ENCODE measurements around the gene GRAMD1B.
A peak's percentile ranks its signal among the peaks of the same experiment; 100 is the strongest.

The GRAMD1B gene

GRCh38 chr11:123478352-123478987, 48.4 kb downstream of the GRAMD1B start:
- peak; percentile 11 for DNase-seq

- DNase-seq, result no peak
These were observed 49.2 kb downstream of the GRAMD1B start for GRCh38 chr11:123479048-123479837.

GRCh38 chr11:123480290-123480815, 50.3 kb downstream of the GRAMD1B start:
- no peak for DNase-seq

DNA sequence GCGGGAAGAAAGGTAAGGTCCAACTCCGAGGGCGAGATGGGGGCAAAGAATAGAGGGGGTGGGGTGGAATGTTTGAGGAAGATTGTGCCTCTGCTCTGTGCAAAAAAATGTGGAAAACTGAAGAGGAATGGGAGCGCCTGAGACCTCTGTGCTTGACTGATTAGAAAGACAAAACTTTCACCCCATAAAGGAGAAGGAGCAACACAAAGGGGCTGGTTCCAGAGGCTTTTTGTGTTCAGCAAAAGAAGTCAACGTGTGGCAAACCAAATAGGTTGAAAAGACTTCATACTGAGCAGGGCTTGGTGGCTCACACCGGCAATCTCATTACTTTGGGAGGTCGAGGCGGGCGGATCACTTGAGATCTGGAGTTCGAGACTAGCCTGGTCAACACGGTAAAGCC, 50.8 kb downstream of the GRAMD1B start:
- no peak for DNase-seq

DNA sequence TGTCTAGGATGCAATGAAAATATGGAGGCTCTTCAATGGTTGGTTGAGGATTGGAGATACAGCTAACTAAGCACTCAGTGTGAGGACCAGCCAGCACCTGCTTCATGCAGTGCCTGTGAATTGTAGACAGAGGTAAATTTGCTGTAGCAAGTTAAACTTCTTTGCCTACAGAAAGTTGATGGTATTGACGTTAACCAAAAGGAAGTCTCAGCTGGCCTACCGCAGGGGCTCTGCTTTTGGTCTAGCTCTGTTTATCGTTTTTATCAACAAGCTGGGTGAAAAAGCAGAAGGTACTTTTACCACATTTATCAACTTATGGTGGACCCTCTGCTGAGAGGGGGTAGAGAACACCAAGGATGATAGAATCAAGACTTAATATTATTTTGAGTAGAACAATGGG, 51.6 kb downstream of the GRAMD1B start:
- DNase-seq, result no peak

DNA sequence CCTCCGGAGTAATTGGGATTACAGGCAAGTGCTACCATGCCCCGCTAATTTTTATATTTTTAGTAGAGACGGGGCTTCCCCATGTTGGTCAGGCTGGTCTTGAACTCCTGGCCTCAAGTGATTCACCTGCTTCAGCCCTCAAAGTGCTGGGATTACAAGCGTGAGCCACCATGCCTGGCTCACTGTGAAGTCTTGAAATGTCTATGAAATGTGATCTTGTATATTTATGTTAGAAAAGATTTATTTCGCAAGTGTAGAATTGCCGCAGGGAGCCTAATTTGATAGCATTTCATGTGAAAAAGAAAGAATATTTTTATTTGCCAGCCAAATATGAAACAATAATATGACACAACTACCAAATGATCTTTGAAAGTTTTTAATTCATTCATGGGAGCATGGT, 52.1 kb downstream of the GRAMD1B start:
- no peak for DNase-seq

DNA sequence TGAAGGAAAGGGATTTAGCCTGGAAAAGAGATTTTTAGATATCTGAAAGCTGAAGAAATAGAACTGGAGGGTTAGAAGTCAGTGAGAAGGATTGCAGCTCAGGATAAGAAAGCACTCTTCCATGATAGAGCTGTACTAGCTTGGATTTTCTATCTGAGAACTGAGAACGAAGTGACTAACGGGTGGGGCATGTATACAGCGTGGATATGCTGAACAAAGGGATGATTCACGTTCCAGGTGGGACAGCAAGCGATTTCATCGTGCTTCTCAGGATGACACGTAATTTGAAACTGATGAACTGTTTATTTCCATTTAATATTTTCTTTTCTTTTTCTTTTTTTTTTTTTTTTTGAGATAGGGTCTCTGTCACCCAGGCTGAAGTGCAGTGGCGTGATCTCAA, 53.0 kb downstream of the GRAMD1B start:
- no peak for DNase-seq

DNA sequence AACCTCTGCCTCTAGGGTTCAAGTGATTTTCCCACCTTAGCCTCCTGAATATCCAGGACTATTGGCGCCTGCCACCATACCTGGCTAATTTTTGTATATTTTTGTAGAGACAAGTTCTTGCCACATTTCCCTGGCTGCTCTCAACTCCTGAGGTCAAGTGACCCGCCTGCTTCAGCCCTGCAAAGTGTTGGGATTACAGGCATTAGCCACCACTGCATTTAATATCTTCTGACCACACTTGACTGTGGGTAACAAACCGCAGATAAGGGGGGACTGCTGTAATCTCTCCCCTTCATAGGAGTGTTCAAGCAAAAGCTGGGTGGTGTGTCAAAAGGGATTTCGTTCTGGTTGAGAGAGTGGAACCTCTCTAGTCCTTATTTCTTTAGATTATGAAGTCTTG, 53.4 kb downstream of the GRAMD1B start:
- DNase-seq, result no peak

DNA sequence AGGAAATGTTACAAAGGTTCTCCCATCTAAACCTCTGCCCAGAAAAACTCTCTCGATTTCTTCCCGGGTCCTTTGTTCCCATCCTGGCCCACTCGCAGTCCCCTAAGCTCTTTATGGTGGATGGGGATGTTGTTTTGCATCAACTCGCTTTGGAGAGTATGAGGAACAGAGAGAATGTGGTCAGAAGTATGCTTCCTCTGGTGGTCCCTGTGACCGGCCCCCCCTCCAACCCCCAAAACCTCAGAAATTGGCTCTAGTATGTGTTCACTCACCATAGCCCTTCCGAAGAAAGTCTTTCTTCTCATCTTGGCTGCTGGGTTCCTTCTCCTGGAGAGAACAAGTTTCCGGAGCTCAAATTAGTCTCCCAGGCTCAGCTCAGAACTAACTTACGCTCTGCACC, 54.4 kb downstream of the GRAMD1B start:
- no peak for DNase-seq

DNA sequence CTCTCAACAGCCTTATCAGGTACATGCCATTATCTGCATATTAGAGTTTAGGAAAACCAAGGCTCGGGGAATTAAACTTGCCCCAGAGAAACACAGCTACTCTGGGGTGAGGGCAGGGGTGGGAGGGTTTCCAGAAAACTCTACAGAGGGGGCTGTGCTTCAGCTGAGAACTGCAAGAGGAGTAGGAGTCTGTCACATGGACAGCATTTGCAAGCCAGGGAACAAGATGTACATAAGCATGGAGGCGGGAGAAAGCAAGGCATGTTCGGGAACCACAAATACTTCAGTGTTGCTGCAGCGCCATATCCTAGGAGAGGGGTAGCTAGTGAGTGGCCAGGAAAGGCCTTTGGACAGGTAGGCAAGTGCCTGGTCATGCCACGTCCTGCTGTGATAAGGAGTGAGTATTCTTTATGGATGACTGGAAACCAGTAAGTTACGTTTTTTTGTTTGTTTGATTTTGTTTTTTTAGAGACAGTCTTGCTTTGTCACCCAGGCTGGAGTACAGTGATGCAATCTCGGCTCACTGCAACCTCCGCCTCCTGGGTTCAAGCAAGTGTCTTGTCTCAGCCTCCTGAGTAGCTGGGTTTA, 57.2 kb downstream of the GRAMD1B start:
- no peak for DNase-seq

GRCh38 chr11:123490527-123490926, 60.5 kb downstream of the GRAMD1B start:
- DNase-seq, result no peak

GRCh38 chr11:123491241-123491640, 61.2 kb downstream of the GRAMD1B start:
- DNase-seq, result no peak

DNA sequence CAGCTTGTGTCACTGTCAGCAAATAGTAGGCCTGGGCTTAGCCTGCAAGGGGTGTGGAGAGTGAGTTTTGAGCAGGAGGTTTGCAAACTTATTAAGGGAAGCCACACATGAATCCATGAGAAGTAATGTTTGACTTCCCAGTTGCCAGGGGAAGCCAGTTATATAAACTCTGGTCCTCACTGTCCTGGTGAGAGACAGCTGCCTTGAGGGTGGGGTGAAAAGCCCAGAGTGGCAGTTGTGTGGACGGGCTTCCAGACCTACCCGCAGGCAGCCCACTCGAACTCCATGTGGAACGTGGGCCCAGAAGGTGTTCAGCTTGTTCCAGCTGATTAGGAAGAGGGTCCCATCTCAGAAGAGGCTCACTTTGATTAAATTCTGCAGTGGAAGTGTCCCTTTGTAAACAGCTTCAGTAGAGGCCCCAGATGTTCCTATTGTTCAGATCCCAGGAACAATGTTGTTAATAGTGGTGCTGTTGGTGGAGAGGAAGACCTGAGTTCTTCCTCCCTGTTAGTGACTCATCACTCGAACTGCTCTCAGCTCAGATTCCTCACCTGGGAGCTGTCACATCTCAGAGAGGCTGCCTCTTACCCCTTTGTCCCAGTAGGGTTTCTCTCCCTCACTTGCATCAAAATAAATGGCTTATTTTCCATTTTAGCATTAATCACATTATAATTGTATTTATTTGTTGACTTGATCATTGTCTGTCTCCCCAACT, 63.4 kb downstream of the GRAMD1B start:
- no peak for DNase-seq

GRCh38 chr11:123494195-123495050, 64.4 kb downstream of the GRAMD1B start:
- DNase-seq, result no peak

- no peak for DNase-seq
These were observed 74.3 kb downstream of the GRAMD1B start for GRCh38 chr11:123504401-123504800.

GRCh38 chr11:123505546-123506299, 75.7 kb downstream of the GRAMD1B start:
- DNase-seq, result no peak

GRCh38 chr11:123507043-123507442, 77.0 kb downstream of the GRAMD1B start:
- DNase-seq, result no peak

GRCh38 chr11:123509737-123510578, 79.9 kb downstream of the GRAMD1B start:
- no peak for DNase-seq

DNA sequence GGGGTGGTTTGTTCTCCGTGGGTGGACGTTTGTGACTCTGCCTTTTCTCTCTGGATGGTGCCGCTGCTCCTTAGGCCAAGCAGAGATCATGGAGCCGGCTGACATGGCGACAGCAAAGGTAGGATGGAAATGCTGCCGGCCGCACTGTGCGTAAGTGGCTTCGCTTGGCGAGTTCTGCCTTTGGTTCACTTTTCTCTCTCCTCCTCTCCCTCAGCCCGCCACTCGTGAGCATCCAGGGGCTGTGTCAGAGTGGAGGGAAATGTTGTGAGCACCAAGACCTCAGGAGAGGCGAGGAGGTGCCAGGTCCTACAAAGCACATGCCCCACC, 80.5 kb downstream of the GRAMD1B start:
- DNase-seq, result no peak

- peak; percentile 69 for DNase-seq
These were observed 81.2 kb downstream of the GRAMD1B start for GRCh38 chr11:123511037-123511870.

Measured in stimulated activated CD4-positive, alpha-beta T cell treated with anti-CD3 and anti-CD28 coated beads, Interleukin-4, amount 100 ng/mL, for 1 hour (primary cell).